H1 (cell line): ENCODE results near the gene DOCK8. TPM values are rescaled to one million over a fixed set of nuclear protein-coding genes. Genes with fewer than 3 reads are reported as not detected.

Experiments
- RBBP5 ChIP-seq: IDR thresholded peaks from 2 replicates; pipeline ENCODE4 v1.7.1; 2012; ENCODE audit warnings: low read depth, mild to moderate bottlenecking, inconsistent platforms, low read length, moderate library complexity, borderline replicate concordance
- polyA plus RNA-seq, 7 experiments: library from polyadenylated mRNA; depleted of rRNA in 3 of 7; stranded (reverse) in 5 of 7; unstranded in 2 of 7; fragments of >200 nt in 5 of 7; fragments of 200-250 nt in 2 of 7; gene quantifications; 1 replicate in 5 of 7; 2 replicates in 1 of 7; 4 replicates in 1 of 7; pipeline versions ENCODE4 v1.2.1 to v1.2.3, GENCODE V29; 2011 to 2013; ENCODE audit warnings: missing spikeins in 2 of 7, mixed read lengths in 2 of 7
- total RNA-seq: library from RNA; stranded (reverse); fragmentation: NEBNext Ultra II Directional; extraction: Animal tissue kit (Norgen Biotek cat#: 25700); gene quantifications from 2 replicates; pipeline ENCODE4 v1.2.1, GENCODE V29; 2021

Gene DOCK8
- total and polyA plus RNA-seq, 2 of the 8 experiments (the other 6 are each of a cell fraction or from before 2014, with no cell fraction given), result 0.57 to 2.0 TPM

GRCh38 chr9:363274-363612 lies 148.6 kb downstream of the DOCK8 start (continued):
- TF ChIP-seq RBBP5, result no peak
